Spleen (tissue), 11 donors: Measurements from ENCODE around the gene TRIM22. TPM values are rescaled to one million over a fixed set of nuclear protein-coding genes. Genes with fewer than 3 reads are reported as not detected.
"Not testable (repeated sequence)": the region's sequence is repeated elsewhere in the genome, so short reads cannot be mapped to it uniquely, and the experiment has no call there.

Experiments used
- DNase-seq: peaks from one replicate; pipeline ENCODE4 v3.0.0-alpha.2; 2020
- H3K27ac ChIP-seq, 8 donors: fragments of 200-600 bp; sonication (generic) in 7 of 8; 1 replicate in 4 of 8; 2 replicates in 4 of 8; pipeline versions ENCODE4 v1.5.0 to v1.8.0; 2016 to 2021; ENCODE audit warnings: inconsistent platforms in 4 of 8, mild to moderate bottlenecking in 4 of 8, moderate library complexity in 1 of 8
- H3K27me3 ChIP-seq, 7 donors: fragments of 200-600 bp; sonication (generic) in 6 of 7; replicated peaks in 1 of 7; 1 replicate in 4 of 7; 2 replicates in 3 of 7; pipeline versions ENCODE4 v1.5.0 to v1.8.0; 2016 to 2021; ENCODE audit warnings: inconsistent platforms in 3 of 7, mild to moderate bottlenecking in 1 of 7
- H3K36me3 ChIP-seq, 6 donors: fragments of 200-600 bp; sonication (generic) in 5 of 6; 1 replicate in 4 of 6; 2 replicates in 2 of 6; pipeline versions ENCODE4 v1.5.0 to v1.8.0; 2016 to 2021; ENCODE audit warnings: inconsistent platforms in 2 of 6
- H3K4me1 ChIP-seq, 6 donors: fragments of 200-600 bp; sonication (generic) in 5 of 6; 1 replicate in 3 of 6; 2 replicates in 3 of 6; pipeline versions ENCODE4 v1.5.0 to v1.8.0; 2016 to 2021; ENCODE audit warnings: inconsistent platforms in 3 of 6
- H3K4me3 ChIP-seq, 8 donors: fragments of 200-600 bp; sonication (generic) in 7 of 8; 1 replicate in 4 of 8; 2 replicates in 4 of 8; pipeline versions ENCODE4 v1.5.0 to v1.8.0; 2016 to 2021; ENCODE audit warnings: inconsistent platforms in 4 of 8, mild to moderate bottlenecking in 4 of 8, moderate library complexity in 2 of 8
- H3K9me3 ChIP-seq, 8 donors: fragments of 200-600 bp; sonication (generic) in 7 of 8; 1 replicate in 4 of 8; 2 replicates in 4 of 8; pipeline versions ENCODE4 v1.5.0 to v1.8.0; 2016 to 2021; ENCODE audit warnings: inconsistent platforms in 4 of 8
- CTCF ChIP-seq, 11 experiments: fragments of 200-600 bp in 7 of 11; fragments of 450-650 bp in 4 of 11; sonication (generic) in 4 of 11; IDR thresholded peaks in 8 of 11; conservative IDR thresholded peaks in 3 of 11; 1 replicate in 7 of 11; 2 replicates in 4 of 11; pipeline versions ENCODE4 v1.4.0 to v1.8.0; 2016 to 2021; ENCODE audit warnings: antibody characterized with exemption in 11 of 11, inconsistent platforms in 4 of 11, mild to moderate bottlenecking in 1 of 11
- POLR2A ChIP-seq, 3 donors: fragments of 450-650 bp; IDR thresholded peaks; one replicate each; pipeline ENCODE4 v1.5.1; 2017; ENCODE audit warnings: antibody characterized with exemption in 3 of 3, mild to moderate bottlenecking in 1 of 3
- POLR2AphosphoS5 ChIP-seq, 3 donors: sonication (generic); formaldehyde crosslinking; IDR thresholded peaks; one replicate each; pipeline ENCODE4 v1.5.1; 2017; ENCODE audit warnings: antibody characterized with exemption in 3 of 3
- WGBS, 5 donors: extraction: QIAGEN DNeasy Blood & Tissue Kit in 3 of 5; methylation state at CpG; one replicate each; pipeline versions ENCODE4 v1.1.5 to v1.1.7; 2013 to 2018; 5-methylcytosine and 5-hydroxymethylcytosine counted together
- intact Hi-C: fragments of 100-400 bp; cut with DNase I; formaldehyde crosslinking; loops from one replicate; pipeline ENCODE4 v1.15.0; 2023; ENCODE audit warnings: low total_unique reads
- polyA plus RNA-seq, 3 donors: library from polyadenylated mRNA; stranded (reverse); fragments of 200-250 nt; gene quantifications; one replicate each; pipeline ENCODE4 v1.2.1, GENCODE V29; 2013
- total RNA-seq, 7 donors: library from RNA; depleted of rRNA in 3 of 7; stranded (reverse); fragments of >200 nt in 3 of 7; fragmentation: NEBNext Ultra II Directional in 4 of 7; extraction: Animal tissue kit (Norgen Biotek cat#: 25700) in 4 of 7; gene quantifications; one replicate each; pipeline versions ENCODE4 v1.1.0 to v1.2.1, GENCODE V29; 2016 to 2021
- donor health status: healthy with polysubstance abuse.
- donor health status: DM: no; HTN: no; CAD: no; lungs with moderate emphysema.
- donor health status: DM: no; HTN: no; CAD: no.
- donor health status: Bipolar disorder and iron deficiency.
- donor health status: healthy.
- donor health status: DM: no; HTN: no; CAD: no.
- donor health status: DM: yes; HTN: yes; CAD: no.

TRIM22 gene
- total and polyA plus RNA-seq, 10 donors: 152 to 336 (median 253) TPM

GRCh38 chr11:5690736-5691135 lies 1.1 kb downstream of the TRIM22 start:
- no peak for DNase-seq
- WGBS, 5 donors: 1 to 6% (median 4%) methylated on average over 5 of the region's 5 CpGs

DNA sequence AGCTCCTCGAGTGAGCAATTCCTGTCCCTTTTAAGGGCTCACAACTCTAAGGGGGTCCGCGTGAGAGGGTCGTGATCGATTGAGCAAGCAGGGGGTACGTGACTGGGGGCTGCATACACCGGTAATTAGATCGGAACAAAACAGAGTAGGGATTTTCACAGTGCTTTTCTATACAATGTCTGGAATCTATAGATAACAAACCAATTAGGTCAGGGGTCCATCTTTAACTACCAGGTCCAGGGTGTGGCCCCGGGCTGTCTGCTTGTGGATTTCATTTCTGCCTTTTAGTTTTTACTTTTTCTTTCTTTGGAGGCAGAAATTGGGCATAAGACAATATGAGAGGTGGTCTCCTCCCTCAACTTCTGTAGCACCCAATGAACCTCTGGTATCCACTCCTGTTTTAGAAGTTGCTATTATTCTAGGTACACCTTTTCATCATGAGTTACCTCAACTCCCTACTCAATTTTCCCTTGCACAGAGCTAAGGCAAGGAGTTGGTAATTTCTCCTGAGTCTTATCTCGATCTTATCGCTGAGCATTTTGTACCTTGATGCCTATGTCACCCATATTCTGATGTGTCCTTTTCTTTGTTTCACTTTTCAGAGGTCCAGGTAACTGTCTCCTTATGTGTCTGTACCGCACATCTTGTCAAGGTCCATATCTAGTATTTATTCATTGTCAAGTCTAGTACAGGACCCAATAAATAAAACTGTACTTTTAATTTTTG lies 1.8 kb downstream of the TRIM22 start:
- intact Hi-C loops: loop anchor here (10.0 kb wide), 1 partner anchor 67 kb away; the partner anchor contains the start of gene TRIM34
- Histone ChIP-seq H3K4me3 (peak overlapping the region; percentile 41 to 74 (median 70)), H3K4me1 (peaks cover 25 to 70% (median 54%) of the 10 kb centered on the region in 6 donors), H3K36me3 (peaks cover 0 to 35% (median 5%) of the 10 kb centered on the region in 6 donors), H3K27ac (peak overlapping the region; percentile 87 to 97 (median 95))
- WGBS, 5 donors: 12 to 25% (median 17%) methylated on average over 12 of the region's 12 CpGs
- DNase-seq, H3K9me3 ChIP-seq, H3K27me3 ChIP-seq: not testable (repeated sequence)

More at GRCh38 chr11:5690736-5691135, 1.1 kb downstream of the TRIM22 start:
- no peaks in the 10 kb centered on the region for H3K9me3 ChIP-seq
- peaks cover 0 to 28% (median 0%) of the 10 kb centered on the region in 6 donors for H3K36me3 ChIP-seq
- peak overlapping the region; percentile 41 to 74 (median 70) for H3K4me3 ChIP-seq
- H3K4me1 ChIP-seq: peaks cover 25 to 68% (median 50%) of the 10 kb centered on the region in 6 donors
- H3K27me3 ChIP-seq: no peaks in the 10 kb centered on the region
- H3K27ac ChIP-seq: peak overlapping the region; percentile 87 to 97 (median 95)
- intact Hi-C loops: loop anchor here (10.0 kb wide), 1 partner anchor 66 kb away; the partner anchor contains the start of gene TRIM34
- TF ChIP-seq CTCF (IDR thresholded peaks at IDR 0.05 in 8 of 11, conservative IDR thresholded peaks at IDR 0.05 in 3 of 11): no peak
- peak in 1 of 3 donors; percentile 10 for TF ChIP-seq POLR2AphosphoS5 (IDR thresholded peaks at IDR 0.05)
- TF ChIP-seq POLR2A (IDR thresholded peaks at IDR 0.05): no peak

GRCh38 chr11:5691964-5692361 lies 2.4 kb downstream of the TRIM22 start:
- Histone ChIP-seq H3K4me3 (peak overlapping the region; percentile 41 to 74 (median 70)), H3K27ac (peak overlapping the region; percentile 87 to 97 (median 95)), H3K9me3 (no peaks in the 10 kb centered on the region), H3K36me3 (peaks cover 1 to 41% (median 10%) of the 10 kb centered on the region in 6 donors), H3K4me1 (peaks cover 25 to 75% (median 56%) of the 10 kb centered on the region in 6 donors), H3K27me3 (no peaks in the 10 kb centered on the region)
- TF ChIP-seq POLR2A (IDR thresholded peaks at IDR 0.05): no peak
- no peak for TF ChIP-seq CTCF (IDR thresholded peaks at IDR 0.05 in 8 of 11, conservative IDR thresholded peaks at IDR 0.05 in 3 of 11)
- no peak for TF ChIP-seq POLR2AphosphoS5 (IDR thresholded peaks at IDR 0.05)
- DNase-seq: no peak
- 5 to 24% (median 8%) methylated on average over 3 of the region's 3 CpGs for WGBS, 5 donors
- intact Hi-C loops: loop anchor here (10.0 kb wide), 1 partner anchor 67 kb away; the partner anchor contains the start of gene TRIM34

DNA sequence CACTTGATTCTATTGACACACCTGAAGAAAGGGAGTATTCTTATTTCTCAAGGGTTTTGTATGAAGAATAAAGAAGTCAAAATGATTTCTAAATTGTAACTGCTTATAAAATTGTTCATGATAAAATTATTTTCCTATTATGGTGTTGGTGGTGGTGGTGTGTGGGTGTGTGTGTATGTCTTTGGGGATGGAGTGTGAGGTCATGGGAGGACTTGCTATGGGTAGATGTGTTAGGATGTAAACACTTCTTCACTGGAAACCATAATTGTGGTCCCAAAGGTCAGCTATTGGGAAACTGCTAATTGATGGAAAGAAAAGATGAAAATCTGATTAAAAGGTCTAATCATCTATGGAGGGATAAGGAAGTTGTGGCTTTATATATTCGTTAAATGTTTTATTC lies 5.1 kb downstream of the TRIM22 start:
- TF ChIP-seq POLR2A (IDR thresholded peaks at IDR 0.05) (no peak), CTCF (IDR thresholded peaks at IDR 0.05 in 8 of 11, conservative IDR thresholded peaks at IDR 0.05 in 3 of 11) (no peak), POLR2AphosphoS5 (IDR thresholded peaks at IDR 0.05) (no peak)
- WGBS, 5 donors: 42 to 53% (median 45%) methylated on average over 1 of the region's 1 CpG

More for the DNA sequence above, 5.1 kb downstream of the TRIM22 start:
- intact Hi-C loops: loop anchor here (10.0 kb wide), 1 partner anchor 70 kb away; the partner anchor contains the start of gene TRIM34
- H3K36me3 ChIP-seq: peaks cover 13 to 68% (median 31%) of the 10 kb centered on the region in 6 donors
- H3K4me1 ChIP-seq: peaks cover 16 to 81% (median 46%) of the 10 kb centered on the region in 6 donors
- H3K27me3 ChIP-seq: no peaks in the 10 kb centered on the region
- DNase-seq: no peak
- H3K4me3 ChIP-seq: peak overlapping the region in 1 of 8 donors; percentile 19
- H3K27ac ChIP-seq: peak overlapping the region in 1 of 8 donors; percentile 25
- H3K9me3 ChIP-seq: no peaks in the 10 kb centered on the region
